Measurements from ENCODE around the gene ZNF189.
A peak's percentile ranks its signal among the peaks of the same experiment; 100 is the strongest.

ZNF189 gene

DNA sequence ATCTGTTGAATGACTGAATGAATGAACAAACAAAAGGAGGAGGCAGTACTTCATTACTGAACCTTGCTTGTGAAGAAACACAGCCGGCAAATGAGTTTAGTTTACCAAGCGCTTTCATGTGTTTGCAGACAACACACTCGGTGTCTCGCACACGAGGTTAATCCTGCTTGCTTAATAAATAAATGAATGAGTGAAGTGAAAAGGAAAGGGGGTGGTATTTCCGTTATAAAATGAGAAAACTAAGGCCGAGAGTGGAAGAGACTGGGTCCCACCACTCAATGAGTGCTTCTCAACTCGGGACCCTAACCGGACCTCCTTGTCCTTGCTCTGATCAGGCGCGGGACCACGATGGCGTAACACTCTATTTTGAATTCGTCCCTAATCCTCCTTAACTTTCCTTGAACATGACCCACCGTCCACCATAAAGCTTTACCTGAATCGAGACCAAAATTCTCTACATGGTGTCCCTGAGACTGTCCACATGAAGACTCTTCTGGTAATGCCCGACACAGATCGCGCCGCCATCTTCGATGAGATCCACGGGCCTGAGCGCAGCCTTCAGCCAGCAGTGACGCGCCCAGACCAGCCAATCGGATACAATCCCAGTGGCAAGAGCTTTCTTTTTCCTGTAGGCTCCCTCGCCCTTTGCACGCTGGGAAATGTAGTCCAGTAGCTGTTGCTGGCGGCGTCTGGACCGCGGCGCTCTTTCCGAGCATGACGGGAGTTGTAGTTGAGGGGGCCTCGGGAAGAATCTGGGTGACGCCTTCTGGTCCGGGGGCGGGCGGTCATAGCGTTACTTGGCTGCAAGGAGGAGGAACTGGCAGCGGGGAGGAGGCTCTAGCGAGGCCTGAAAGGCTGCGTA, at the start of gene ZNF189, which contains the start of gene MRPL50:
ZNF189 (plus strand) TSS at position 784 of the 862 bp plus-strand sequence. CDS start 306 bp downstream, outside the sequence.
MRPL50 (minus strand) TSS at position 551 of the 862 bp plus-strand sequence; CDS start at position 525, 26 bp downstream.
- FAIRE-seq (peak; percentile 93), DNase-seq (ENCODE audit: low spot score) (peak; percentile 98)

DNA sequence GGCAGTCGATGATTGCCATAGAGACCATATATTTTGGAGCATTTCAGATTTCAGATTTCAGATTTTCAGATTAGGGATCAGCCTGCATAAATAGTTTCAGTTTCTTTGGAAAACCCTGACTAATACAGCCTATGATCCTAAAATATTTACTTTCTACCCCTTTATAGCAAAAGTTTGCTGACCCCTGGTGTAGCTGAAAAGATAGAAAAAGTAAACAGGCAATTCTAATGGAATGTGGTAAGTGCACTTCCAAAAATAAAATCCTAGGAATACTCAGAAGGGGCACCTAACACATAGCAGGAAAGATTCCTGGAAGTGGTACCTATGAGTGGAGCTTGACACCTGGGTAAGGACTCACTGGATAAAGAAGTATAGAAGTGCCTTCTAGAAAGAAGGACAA, 48.4 kb upstream of the ZNF189 start:
- no peak for FAIRE-seq
- no peak for DNase-seq (ENCODE audit: low spot score)

DNA sequence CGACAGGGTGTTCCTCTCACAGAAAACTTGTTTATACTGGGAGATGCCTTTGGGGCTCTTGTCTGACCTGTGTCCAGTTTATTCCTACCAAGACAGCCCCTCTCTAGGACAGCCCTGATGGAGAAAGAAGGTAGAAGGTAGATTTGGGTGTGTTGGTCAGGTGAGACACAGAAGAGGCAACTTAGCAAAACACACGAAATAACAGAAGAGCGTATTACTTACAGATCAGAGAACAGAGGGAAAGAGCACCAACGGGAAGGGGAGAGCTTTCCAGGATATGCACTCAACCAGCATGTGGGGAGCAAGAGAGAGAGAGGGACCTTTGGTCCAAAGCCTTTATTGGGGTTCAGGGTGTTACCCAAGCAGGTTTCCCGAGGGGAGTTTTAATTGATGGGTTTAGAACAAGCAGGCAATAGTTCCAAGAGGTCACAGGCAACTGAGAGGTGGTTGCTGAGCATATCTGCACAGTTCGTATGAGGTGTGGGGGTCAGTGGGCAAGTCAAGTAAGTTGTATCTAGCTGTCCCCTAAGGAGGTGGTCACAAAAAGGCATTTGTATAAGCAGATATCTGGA, 45.7 kb upstream of the ZNF189 start:
- DNase-seq (ENCODE audit: low spot score): no peak

DNA sequence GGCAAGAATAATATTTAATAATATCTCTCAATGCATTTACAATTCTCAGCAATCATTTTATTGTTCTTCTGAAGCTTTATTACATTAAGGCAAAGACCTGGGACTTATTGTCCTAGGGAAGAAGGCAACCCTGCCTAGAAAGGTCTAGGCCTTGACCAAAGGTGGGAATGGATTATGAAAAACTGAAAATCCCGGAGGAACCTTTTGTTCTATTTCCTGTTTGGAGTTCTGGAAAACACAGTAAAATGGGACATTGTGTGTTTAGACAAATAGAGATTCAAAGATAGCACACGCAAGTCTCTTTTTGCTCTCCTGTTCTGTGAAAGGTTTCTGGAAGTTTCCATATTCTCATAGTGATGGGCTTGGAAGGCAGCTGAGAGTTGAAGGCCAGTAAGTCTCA, 45.0 kb upstream of the ZNF189 start:
- DNase-seq (ENCODE audit: low spot score) (no peak), FAIRE-seq (no peak)

More for the DNA sequence above, 45.7 kb upstream of the ZNF189 start:
- no peak for FAIRE-seq

DNA sequence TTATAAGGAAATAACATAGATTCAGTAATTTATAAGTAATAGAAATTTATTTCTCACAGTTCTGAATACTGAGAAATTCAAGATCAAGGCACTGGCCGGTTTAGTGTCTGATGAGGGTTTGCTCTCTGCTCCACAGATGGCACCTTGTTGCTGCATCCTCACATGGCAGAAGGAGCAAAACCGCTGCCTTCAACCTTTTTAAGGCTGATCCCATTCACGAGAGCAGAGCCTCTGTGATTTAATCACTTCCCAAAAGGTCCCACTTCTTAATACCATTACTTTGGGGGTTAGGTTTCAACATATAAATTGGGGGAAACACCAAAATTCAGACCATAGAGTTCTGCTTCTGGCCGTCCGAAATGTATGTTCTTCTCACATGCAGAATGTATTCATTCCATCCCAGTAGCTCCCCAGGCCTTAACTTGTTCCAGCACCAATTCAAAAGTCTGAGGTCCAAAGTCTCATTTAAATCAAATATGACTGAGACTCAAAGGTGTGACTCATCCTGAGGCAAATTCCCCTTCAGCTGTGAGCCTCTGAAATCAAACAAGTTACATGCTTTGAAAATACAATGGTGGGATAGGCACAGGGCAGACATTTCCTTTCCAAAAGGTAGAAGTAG, 44.4 kb upstream of the ZNF189 start:
- DNase-seq (ENCODE audit: low spot score) (peak; percentile 41), FAIRE-seq (peak; percentile 35)

DNA sequence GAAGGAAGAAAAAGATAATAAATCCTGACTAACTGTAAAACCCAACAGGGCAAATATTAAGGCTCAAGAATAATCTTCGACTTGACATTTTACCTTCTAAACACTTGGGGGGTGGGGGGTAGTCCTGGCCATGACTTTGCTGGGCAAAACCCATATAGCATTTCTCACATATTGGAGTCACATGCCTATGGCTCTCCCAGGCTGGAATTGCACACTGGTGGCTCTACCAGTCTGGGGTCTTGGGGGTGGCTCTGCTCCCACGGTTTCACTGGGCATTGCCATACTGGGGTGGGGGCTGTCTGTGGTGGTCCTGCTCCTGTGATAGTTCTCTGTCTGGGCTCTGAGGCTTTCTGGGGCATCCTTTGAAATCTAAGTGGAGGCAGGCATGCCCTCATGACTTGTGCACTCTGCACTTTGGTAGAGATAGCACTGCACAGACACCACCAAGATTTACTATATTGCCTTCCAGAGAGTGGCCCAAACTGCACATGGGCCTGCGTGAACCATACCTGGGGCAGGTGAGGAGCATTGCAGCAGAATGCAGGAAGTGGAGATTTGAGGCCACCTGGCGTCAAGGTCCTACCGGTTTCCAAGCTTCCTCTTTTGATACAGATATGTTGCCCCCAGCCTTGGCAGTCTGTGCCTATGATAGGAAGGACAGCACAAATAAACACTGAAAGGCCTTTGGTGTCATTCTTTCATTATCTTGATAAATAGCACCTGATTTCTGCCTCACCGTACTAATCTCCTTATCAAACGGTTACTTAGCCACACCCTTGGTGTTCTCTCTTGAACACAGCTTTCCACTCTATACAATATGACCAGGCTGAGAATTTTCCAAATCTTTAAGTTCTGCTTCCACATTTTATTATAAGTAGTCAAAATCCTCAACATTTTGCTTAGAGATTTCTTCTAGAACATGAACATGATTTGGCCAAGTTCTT, 43.6 kb upstream of the ZNF189 start:
- DNase-seq (ENCODE audit: low spot score) (no peak), FAIRE-seq (no peak)

DNA sequence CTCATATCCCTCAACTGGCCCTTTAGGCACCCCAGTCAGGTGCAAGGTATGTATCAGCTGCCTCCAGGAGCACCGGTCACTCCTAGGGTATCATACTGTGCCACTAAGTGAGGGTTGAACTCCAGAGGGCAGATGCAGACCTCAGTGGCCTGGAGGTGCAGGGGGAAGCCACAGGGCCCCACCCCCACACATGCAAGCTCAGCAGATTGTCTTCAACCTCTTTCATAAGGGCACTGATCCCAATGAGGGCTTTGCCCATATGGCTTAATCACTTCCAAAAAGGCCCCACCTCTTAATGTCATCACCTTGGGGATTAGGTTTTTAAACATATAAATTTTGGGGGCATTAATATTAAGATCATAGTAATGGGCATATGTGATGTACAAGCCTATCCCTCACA, 42.0 kb upstream of the ZNF189 start:
- no peak for DNase-seq (ENCODE audit: low spot score)
- no peak for FAIRE-seq

DNA sequence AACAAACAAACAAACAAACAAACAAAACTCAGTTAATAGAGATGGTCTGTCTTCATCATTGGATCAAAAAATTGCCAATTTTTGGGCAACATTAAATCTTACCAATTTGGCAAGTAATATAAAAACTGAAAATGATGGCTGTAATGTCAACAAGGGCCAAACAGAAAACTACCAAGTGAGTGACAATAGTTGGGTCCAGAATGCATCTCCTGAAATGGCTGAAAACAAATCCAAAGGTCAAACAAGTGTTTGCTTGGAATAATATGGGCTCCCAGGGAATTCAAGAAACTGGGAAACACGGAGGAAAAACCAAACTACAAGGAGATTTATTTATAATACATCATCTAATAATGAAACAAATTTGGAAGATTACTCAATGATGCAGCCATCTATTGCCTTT, 39.0 kb upstream of the ZNF189 start:
- DNase-seq (ENCODE audit: low spot score) (no peak), FAIRE-seq (no peak)

DNA sequence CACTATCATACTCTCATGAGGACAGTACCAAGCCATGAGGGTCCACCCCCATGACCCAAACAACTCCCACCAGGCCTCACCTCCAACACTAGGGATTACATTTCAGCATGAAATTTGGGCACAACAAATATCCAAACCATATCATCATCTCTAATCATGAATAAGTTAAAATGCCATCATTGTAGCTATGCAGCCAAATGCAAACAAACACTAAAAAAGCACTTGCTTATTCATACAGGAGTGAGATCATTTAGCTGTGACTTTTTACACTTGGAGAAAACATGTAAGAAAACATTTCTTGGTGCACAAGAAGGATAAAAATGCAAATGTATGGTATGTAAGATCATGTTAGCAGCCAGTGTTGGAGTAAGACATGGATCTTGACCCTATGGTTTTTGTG, 38.0 kb upstream of the ZNF189 start:
- FAIRE-seq: no peak
- DNase-seq (ENCODE audit: low spot score): no peak

DNA sequence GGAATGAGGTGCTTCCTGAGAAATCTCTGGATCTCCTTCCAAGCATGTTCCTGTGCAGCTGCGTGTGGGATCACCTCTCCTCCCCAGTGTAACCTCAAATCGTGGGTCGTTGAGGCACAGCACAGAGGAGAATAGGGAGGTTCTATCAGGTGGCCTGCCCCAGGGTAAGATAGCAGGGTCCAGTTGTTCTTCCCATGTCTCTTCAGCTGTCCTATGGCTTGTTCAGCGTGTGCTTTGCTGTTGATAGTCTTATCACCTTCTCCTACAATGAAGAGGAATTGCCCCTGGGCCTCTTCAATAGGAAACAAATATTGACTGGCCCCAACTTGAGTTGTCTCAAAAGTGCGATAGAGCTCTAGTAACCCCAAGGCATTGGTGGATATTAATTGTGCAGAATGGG, 36.2 kb upstream of the ZNF189 start:
- no peak for DNase-seq (ENCODE audit: low spot score)
- no peak for FAIRE-seq

DNA sequence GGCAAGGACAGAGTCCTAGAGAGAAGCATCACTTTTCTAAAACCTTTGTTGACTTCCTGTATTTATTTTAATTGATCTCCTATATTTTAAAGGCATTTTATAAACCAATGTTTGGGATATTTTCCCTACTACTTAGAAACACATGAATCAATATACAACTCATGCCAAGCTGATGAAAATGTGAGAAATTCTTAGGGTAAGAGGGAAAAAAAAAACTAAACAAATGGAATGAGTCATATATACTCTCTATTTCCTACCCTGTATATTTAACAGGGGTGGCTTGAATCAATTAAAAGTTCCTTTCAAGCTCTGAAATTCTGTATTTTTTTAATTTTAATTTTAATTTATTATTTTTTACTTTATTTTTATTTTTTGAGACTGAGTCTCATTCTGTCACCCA, 33.5 kb upstream of the ZNF189 start:
- DNase-seq (ENCODE audit: low spot score): no peak
- FAIRE-seq: peak; percentile 37

DNA sequence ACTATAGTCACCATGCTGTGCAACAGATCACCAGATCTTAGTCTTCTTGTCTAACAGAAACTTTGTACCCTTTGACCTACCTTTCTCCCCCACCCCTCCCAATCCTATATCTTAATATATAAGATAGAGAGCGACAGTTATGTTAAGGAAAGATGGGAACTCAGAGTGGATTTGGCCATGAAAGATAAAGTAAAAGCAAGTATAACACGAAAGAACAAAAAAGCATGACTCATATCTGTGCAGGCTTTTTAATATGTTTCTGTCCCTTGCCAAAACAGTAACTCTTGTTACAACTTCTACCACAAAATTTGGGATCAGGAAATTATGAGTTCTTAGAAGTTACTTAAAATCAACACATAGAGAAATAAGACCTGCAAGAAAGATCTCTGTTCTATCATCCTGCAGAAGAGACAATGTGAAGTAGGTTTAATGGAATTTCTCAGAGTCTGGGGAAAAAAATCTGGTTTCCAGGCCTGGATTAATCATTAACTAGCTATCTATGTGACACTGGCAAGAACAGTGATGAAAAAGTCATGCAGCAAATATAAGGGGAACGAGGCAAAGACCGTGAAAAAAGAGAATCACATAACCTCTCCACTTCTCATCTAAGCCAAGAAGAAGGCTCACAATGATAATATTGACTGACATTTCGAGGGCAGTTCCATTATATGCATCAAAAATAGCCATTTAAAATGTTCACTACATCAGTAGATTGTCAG, 32.5 kb upstream of the ZNF189 start:
- DNase-seq (ENCODE audit: low spot score) (peak; percentile 77), FAIRE-seq (peak; percentile 88)

DNA sequence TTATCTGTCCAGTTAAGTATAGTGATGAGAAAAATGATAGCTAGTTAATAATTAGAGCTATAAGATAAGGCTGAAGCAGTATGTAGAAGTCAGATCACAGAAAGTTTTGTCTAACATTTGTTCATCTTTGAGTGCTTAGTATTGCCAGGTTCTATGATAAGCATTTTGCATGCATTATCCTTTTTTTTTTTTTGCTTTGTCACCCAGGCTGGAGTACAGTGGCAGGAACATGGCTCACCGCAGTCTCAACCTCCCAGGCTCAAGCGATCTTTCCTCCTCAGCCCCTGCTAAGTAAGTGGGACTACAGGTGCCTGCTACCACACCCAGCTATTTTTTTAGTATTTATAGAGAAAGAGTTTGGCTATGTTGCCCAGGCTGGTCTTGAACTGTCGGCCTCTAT, 31.3 kb upstream of the ZNF189 start:
- DNase-seq (ENCODE audit: low spot score): no peak
- FAIRE-seq: no peak

DNA sequence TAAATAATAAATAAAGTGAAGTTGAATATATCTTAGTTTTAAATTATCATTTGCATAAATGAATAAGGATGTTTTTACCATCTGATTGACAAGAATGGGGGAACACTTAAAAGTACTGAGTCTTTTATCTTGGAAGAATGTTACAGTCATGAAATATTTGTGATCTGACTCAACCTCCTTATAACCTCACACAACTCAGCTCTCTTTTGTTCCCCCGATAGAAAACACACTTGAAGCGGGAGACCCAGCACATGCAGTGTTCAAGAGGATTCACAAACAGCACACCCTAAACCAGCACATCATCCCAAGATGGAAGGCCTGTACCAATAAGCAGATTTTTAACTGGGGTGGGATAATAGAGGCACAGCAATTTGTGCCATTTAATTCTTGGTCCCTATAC, 29.4 kb upstream of the ZNF189 start:
- peak; percentile 47 for DNase-seq (ENCODE audit: low spot score)
- FAIRE-seq: peak; percentile 68

DNA sequence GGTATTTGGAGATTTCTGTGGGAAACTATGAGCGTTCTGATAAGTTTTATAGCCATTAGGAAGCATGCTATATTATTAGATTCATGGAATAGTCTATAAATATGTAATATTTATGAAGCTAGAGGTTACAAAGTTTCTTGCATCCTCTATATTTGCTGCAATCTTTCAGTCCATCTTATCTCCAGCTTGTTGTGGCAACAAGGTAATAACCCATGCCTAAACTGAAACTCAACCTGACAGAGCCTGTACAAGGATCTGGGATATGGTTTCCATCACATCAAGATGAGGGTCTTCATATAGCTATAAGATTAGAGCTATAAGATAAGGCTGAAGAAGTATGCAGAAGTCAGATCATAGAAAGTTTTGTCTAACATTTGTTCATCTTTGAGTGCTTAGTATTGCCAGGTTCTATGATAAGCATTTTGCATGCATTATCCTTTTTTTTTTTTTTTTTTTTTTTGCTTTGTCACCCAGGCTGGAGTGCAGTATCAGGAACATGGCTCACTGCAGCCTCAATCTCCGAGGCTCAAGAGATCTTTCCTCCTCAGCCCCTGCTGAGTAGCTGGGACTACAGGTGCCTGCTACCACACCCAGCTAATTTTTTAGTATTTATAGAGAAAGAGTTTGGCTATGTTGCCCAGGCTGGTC, 28.6 kb upstream of the ZNF189 start:
- FAIRE-seq (no peak), DNase-seq (ENCODE audit: low spot score) (no peak)

DNA sequence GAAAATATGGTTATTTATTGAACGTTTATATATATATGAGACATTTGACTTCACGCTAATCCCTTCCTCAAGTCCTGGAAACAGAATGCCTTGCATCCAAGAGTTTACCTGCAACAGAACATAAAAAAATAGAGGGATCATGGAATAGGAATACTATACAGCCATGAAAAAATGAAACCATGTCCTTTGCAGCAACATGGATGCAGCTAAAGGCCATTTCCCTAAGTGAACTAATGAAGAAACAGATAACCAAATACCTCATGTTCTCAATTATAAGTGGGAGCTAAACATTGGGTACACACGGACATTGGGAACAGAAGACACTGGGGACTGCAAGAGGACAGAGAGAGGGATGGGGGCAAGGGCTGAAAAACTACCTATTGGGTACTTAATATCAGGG, 26.8 kb upstream of the ZNF189 start:
- FAIRE-seq (no peak), DNase-seq (ENCODE audit: low spot score) (no peak)

DNA sequence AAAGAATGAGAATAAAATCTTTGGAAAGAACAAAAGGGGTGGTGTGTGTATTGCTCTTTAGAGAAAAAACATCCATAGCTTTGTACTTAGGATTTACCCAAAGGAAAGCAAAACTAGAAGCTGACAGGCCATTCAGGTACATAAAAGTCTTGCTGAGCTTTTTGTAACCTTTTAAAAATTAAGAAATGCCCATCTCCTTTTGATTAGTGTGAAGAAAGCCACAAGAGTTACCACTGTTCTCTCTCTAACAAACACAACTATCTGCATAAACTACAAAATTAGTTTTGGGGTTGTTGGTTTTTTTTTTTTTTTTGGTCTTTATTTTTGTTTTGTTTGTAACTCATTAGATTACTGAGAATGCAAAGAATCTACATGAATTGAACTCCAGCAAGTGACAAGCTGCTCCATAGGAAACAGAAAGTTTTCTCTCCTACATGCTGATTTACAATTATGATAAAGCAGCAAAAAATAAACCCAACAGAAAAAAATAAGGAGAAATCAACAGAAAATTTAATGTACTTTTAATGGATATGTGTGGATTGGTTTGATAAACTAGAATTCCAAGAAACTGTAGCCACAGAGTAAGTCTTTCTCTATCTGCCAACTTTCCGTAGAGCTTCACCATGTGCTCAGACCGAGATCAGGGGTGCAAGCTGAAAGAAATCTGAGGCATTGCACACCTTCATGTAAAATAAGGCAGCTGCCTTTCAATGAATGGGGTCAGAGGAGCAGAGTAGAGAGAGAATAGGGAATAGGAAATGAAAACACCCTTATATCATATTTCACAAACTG, 26.1 kb upstream of the ZNF189 start:
- DNase-seq (ENCODE audit: low spot score) (no peak), FAIRE-seq (no peak)

DNA sequence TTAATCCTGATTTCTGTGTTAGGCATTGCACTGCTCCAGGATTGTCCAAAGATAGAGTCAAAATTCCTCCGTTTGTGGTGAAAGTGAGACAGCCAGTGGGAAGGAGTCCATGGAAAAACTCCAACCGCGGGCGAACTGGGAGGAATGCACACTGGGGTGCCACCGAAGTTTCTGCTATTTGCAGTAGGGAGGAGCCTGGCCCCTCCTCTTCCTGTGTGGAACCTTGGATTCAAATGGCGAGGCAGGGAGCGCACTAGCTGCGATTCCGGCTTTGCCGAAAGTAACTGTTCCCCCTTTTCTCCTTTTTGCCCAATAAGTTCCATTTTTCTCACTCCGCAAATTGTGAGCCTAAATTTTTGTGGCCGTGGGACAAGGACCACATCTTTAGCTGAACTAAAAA, 23.1 kb upstream of the ZNF189 start:
- FAIRE-seq: no peak
- DNase-seq (ENCODE audit: low spot score): no peak

DNA sequence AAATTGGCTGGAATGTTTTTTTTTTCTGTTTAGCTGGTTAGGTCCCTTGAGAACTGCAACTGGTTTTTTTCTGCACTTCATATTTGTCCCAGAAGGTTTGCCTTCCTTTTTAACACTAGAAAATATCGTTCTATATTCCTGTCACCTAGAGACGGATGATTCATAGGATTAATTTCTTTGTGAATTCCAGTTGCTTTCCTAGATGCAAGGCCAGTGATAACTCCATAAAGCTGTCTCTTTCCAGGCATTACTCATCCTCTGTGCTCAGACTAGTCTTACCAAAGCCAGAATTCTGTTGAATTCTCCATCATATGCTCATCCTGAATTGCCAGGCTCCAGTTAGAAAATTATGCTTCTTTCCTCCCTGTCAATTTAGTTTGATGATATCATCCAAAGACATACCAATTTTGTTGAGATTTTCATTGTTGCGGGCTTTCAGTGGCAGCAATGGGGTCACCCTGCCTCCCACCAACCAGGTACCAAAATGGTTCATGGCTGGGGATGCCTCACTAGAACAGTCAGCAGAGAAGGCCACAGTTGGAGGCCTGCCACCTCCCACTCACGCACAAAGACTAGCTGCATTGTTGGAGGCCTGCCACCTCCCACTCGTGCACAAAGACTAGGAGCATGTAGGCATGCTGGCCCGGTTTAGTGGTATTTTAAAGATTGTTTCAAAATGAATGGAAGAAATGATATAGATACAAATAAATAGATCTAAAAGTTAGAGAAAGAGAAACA, 22.4 kb upstream of the ZNF189 start:
- peak; percentile 94 for DNase-seq (ENCODE audit: low spot score)
- FAIRE-seq: peak; percentile 79
